Measurements from ENCODE around the gene SCN1B. TPM values are rescaled to one million over a fixed set of nuclear protein-coding genes. Genes with fewer than 3 reads are reported as not detected.

The SCN1B gene
- total and polyA plus RNA-seq, 4 donors, result 5.8 to 24.0 (median 16.7) TPM

GRCh38 chr19:35087393-35087792 lies 57.1 kb downstream of the SCN1B start:
- Histone ChIP-seq H3K27ac (ENCODE audit: low read depth, low read length) (no peak overlapping the region), H3K4me1 (ENCODE audit: control insufficient read depth, insufficient read depth, low read length) (peaks cover 11% of the 10 kb centered on the region), H3K9me3 (ENCODE audit: control insufficient read depth, insufficient read depth, low read length) (no peaks in the 10 kb centered on the region), H3K27me3 (ENCODE audit: control insufficient read depth, insufficient read depth, low read length) (peaks cover 2% of the 10 kb centered on the region), H3K36me3 (ENCODE audit: control insufficient read depth, insufficient read depth, low read length) (no peaks in the 10 kb centered on the region), H3K4me3 (ENCODE audit: low read depth, low read length) (no peak overlapping the region)
- DNase-seq (ENCODE audit: low read depth in 4 of 6, low spot score in 6 of 6), result no peak

- Histone ChIP-seq H3K9me3 (ENCODE audit: control insufficient read depth, insufficient read depth, low read length) (no peaks in the 10 kb centered on the region), H3K4me3 (ENCODE audit: low read depth, low read length) (no peak overlapping the region), H3K27me3 (ENCODE audit: control insufficient read depth, insufficient read depth, low read length) (peaks cover 2% of the 10 kb centered on the region), H3K27ac (ENCODE audit: low read depth, low read length) (no peak overlapping the region), H3K36me3 (ENCODE audit: control insufficient read depth, insufficient read depth, low read length) (no peaks in the 10 kb centered on the region), H3K4me1 (ENCODE audit: control insufficient read depth, insufficient read depth, low read length) (peaks cover 11% of the 10 kb centered on the region)
- no peak for DNase-seq (ENCODE audit: low read depth in 4 of 6, low spot score in 6 of 6)
- WGBS (ENCODE audit: insufficient coverage), result 78% methylated on average over 7 of the region's 8 CpGs
Measured at GRCh38 chr19:35088131-35088913, 58.1 kb downstream of the SCN1B start.

- Histone ChIP-seq H3K27me3 (ENCODE audit: control insufficient read depth, insufficient read depth, low read length) (peaks cover 2% of the 10 kb centered on the region), H3K27ac (ENCODE audit: low read depth, low read length) (no peak overlapping the region), H3K9me3 (ENCODE audit: control insufficient read depth, insufficient read depth, low read length) (no peaks in the 10 kb centered on the region), H3K36me3 (ENCODE audit: control insufficient read depth, insufficient read depth, low read length) (no peaks in the 10 kb centered on the region), H3K4me3 (ENCODE audit: low read depth, low read length) (no peak overlapping the region), H3K4me1 (ENCODE audit: control insufficient read depth, insufficient read depth, low read length) (peaks cover 11% of the 10 kb centered on the region)
- no CpG with 5 or more reads among the region's 8 CpGs for WGBS (ENCODE audit: insufficient coverage)
- DNase-seq (ENCODE audit: low read depth in 4 of 6, low spot score in 6 of 6), result no peak
Measured at GRCh38 chr19:35089554-35089953, 59.3 kb downstream of the SCN1B start.

Other genes with a start within 250 kb of the SCN1B start
- 1 to 10 TPM; 7.5 to 7.7 TPM for gene ZNF30, start 103.6 kb upstream of the SCN1B start, total RNA-seq
- 10 to 100 TPM; 11.4 to 11.7 TPM for gene ZNF30, start 103.6 kb upstream of the SCN1B start, polyA plus RNA-seq (ENCODE audit: insufficient read length in 2 of 2)
- 10 to 100 TPM; 10.3 to 10.4 TPM for gene ZNF792, start 66.2 kb upstream of the SCN1B start, total RNA-seq
- 1 to 10 TPM; 2.9 to 3.8 TPM for gene ZNF792, start 66.2 kb upstream of the SCN1B start, polyA plus RNA-seq (ENCODE audit: insufficient read length in 2 of 2)
- 10 to 100 TPM; 29.6 to 36.2 TPM for gene GRAMD1A, start 30.1 kb upstream of the SCN1B start, total RNA-seq
- gene GRAMD1A, start 30.1 kb upstream of the SCN1B start, polyA plus RNA-seq (ENCODE audit: insufficient read length in 2 of 2), result 100 to 1,000 TPM in 1 of 2 donors, 10 to 100 TPM in 1; 92.5 to 111 TPM
- under 1 TPM; 0.20 to 0.50 TPM for gene HPN, start 11.3 kb downstream of the SCN1B start, total RNA-seq
- 1 to 10 TPM; 1.1 to 1.4 TPM for gene HPN, start 11.3 kb downstream of the SCN1B start, polyA plus RNA-seq (ENCODE audit: insufficient read length in 2 of 2)
- 1 to 10 TPM in 1 of 2 donors, under 1 TPM in 1; 0.40 to 2.6 TPM for gene FXYD3, start 85.4 kb downstream of the SCN1B start, total RNA-seq
- gene FXYD3, start 85.4 kb downstream of the SCN1B start, polyA plus RNA-seq (ENCODE audit: insufficient read length in 2 of 2), result 1 to 10 TPM in 1 of 2 donors, under 1 TPM in 1; 0.49 to 1.7 TPM
- 10 to 100 TPM; 10.9 to 18.5 TPM for gene LGI4, start 104.6 kb downstream of the SCN1B start, total RNA-seq
- 10 to 100 TPM; 21.4 to 37.5 TPM for gene LGI4, start 104.6 kb downstream of the SCN1B start, polyA plus RNA-seq (ENCODE audit: insufficient read length in 2 of 2)
- 100 to 1,000 TPM in 1 of 2 donors, 10 to 100 TPM in 1; 20.4 to 104 TPM for gene FXYD1, start 108.4 kb downstream of the SCN1B start, total RNA-seq
- gene FXYD1, start 108.4 kb downstream of the SCN1B start, polyA plus RNA-seq (ENCODE audit: insufficient read length in 2 of 2), result 10 to 100 TPM; 37.9 to 58.3 TPM
- 10 to 100 TPM; 12.1 to 34.3 TPM for gene FXYD7, start 112.8 kb downstream of the SCN1B start, total RNA-seq
- 100 to 1,000 TPM; 279 to 281 TPM for gene FXYD7, start 112.8 kb downstream of the SCN1B start, polyA plus RNA-seq (ENCODE audit: insufficient read length in 2 of 2)
- 10 to 100 TPM; 11.0 to 52.5 TPM for gene FXYD5, start 124.3 kb downstream of the SCN1B start, total RNA-seq
- gene FXYD5, start 124.3 kb downstream of the SCN1B start, polyA plus RNA-seq (ENCODE audit: insufficient read length in 2 of 2), result 10 to 100 TPM in 1 of 2 donors, 1 to 10 TPM in 1; 9.3 to 32.5 TPM
- not detected for gene FAM187B, start 198.3 kb downstream of the SCN1B start, total RNA-seq
- gene FAM187B, start 198.3 kb downstream of the SCN1B start, polyA plus RNA-seq (ENCODE audit: insufficient read length in 2 of 2), result not detected
- 10 to 100 TPM in 1 of 2 donors, 1 to 10 TPM in 1; 2.0 to 29.4 TPM for gene LSR, start 218.5 kb downstream of the SCN1B start, total RNA-seq
- 10 to 100 TPM; 21.3 to 25.4 TPM for gene LSR, start 218.5 kb downstream of the SCN1B start, polyA plus RNA-seq (ENCODE audit: insufficient read length in 2 of 2)
- 10 to 100 TPM; 37.2 to 89.6 TPM for gene USF2, start 238.5 kb downstream of the SCN1B start, total RNA-seq
- gene USF2, start 238.5 kb downstream of the SCN1B start, polyA plus RNA-seq (ENCODE audit: insufficient read length in 2 of 2), result 100 to 1,000 TPM; 235 to 258 TPM

Measured in spinal cord (tissue), 10 donors.